GM21360 (cell line): ENCODE results near the gene FKBP14.

Experiments used
- ATAC-seq: cut with Tn5 transposase; IDR thresholded peaks from one replicate; pipeline ENCODE4 v1.9.1; 2021; ENCODE audit warnings: mild to moderate bottlenecking, moderate library complexity; ENCODE audit not compliant: unreplicated experiment

FKBP14 gene

GRCh38 chr7:29991937-29992336, 34.6 kb downstream of the FKBP14 start:
- no peak for ATAC-seq

GRCh38 chr7:29990931-29991330, 35.6 kb downstream of the FKBP14 start:
- ATAC-seq: no peak

GRCh38 chr7:29989257-29989995, 37.1 kb downstream of the FKBP14 start, which contains the start of gene SCRN1:
Gene SCRN1, minus strand, starts transcription at chr7:29989801. Its CDS starts 20,734 bp downstream, at chr7:29969067.
- ATAC-seq: peak; percentile 38

- peak; percentile 35 for ATAC-seq
Observed at GRCh38 chr7:29988424-29989256, 37.9 kb downstream of the FKBP14 start.

GRCh38 chr7:29987811-29988317, 38.6 kb downstream of the FKBP14 start:
- no peak for ATAC-seq

GRCh38 chr7:29987083-29987482, 39.4 kb downstream of the FKBP14 start:
- no peak for ATAC-seq

GRCh38 chr7:29980151-29980550, 46.4 kb downstream of the FKBP14 start:
- no peak for ATAC-seq

- no peak for ATAC-seq
Observed at GRCh38 chr7:29977886-29978651, 48.4 kb downstream of the FKBP14 start.

GRCh38 chr7:29976673-29977415, 49.7 kb downstream of the FKBP14 start:
- no peak for ATAC-seq

- ATAC-seq: no peak
Observed at GRCh38 chr7:29976266-29976665, 50.2 kb downstream of the FKBP14 start.

GRCh38 chr7:29975561-29975960, 50.9 kb downstream of the FKBP14 start:
- ATAC-seq: no peak

- no peak for ATAC-seq
Observed at GRCh38 chr7:29974286-29974685, 52.2 kb downstream of the FKBP14 start.

GRCh38 chr7:29972315-29972669, 54.2 kb downstream of the FKBP14 start:
- ATAC-seq: no peak

GRCh38 chr7:29971566-29972314, 54.8 kb downstream of the FKBP14 start:
- ATAC-seq: no peak

GRCh38 chr7:29970158-29970557, 56.3 kb downstream of the FKBP14 start:
- no peak for ATAC-seq

GRCh38 chr7:29969738-29970137, 56.8 kb downstream of the FKBP14 start:
- no peak for ATAC-seq

- ATAC-seq: no peak
Observed at GRCh38 chr7:29968683-29969395, 57.7 kb downstream of the FKBP14 start.

- ATAC-seq: no peak
Observed at GRCh38 chr7:29965030-29965429, 61.5 kb downstream of the FKBP14 start.

- no peak for ATAC-seq
Observed at GRCh38 chr7:29962035-29962434, 64.5 kb downstream of the FKBP14 start.
